ENCODE data around the gene EPHB2.
"Not testable (repeated sequence)": the region's sequence is repeated elsewhere in the genome, so short reads cannot be mapped to it uniquely, and the experiment has no call there.

Gene EPHB2

DNA sequence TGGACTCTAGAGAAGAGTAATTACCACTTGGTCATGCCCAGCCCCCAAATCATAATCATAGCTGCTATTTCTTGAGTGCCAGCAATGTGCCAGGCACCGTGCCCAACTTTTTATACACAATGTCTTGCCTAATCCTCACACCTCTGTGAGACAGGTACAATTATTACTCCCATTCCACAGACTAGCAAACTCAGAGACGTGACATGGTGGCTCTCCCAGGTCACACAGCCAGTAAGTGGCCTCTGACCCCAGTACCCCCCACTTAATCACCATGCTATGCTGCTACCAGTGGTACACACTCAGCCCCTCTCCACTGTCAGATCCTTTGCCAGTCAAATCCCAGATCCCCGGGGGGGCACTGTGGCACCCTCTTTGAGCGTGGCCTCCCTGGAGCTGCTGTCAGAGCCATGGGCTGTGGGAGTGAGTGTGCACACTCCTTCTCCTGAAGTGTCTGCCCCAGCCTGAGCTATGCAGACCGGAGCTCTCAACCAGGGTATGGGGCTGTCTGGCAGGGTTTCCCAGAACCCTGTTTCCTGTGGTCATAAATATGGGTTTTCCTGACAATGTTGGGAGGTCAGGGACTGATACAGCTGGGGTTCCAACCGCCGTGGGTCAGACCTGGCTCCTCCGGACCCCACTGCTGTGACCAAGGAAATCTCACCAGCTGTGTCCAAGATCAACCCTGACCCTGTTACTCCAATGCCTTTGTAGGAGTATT, 210.3 kb downstream of the EPHB2 start:
- no peak for DNase-seq

DNA sequence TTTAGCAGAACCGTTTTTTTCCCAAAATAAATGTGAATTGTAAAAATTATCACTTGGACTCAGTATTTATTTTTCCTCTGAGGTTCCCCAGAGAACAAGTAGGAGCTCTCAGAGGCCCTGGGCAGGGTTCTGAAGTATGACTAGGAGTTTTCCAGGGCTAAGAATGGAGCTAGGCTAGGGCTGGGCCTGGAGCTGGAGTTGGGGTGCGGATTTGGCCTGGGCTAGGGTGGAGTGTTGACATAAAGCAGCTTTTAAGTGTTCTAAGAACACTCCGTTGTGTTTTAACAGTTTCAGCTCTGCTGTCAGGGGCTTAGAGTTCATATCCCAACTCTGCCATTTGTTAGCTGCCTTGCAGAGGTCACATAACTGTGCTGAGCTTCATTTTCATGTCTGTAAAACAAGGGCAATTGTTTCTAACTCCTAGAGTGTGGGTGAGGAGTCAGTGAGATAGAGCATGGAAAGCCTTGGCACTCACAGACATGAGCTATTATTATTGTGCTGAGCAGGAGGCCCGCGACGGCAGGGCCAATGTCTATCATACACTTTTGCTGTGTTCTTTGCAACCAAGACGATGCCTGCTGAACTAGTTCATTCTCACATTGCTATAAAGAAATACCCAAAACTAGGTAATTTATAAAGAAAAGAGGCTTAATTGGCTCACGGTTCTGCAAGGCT, 210.9 kb downstream of the EPHB2 start:
- DNase-seq = no peak

DNA sequence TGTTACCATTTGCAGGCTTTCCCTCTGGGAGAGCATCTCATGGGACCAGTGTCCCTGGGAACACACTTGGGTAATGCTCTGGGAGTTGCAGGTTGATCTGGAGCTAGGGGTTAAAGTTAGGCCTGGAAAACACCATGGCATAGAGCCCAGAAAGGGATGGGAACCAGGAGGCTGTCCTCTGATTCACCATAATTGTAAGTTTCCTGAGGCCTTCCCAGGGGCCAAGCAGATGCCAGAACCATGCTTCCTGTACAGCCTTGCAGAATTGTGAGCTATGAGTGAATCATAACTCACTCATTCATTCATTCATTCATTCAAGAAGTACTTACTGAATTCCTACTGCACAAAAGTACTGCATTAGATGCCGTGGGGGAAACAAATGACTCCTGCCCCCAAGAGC, 212.0 kb downstream of the EPHB2 start:
- no peak for DNase-seq

DNA sequence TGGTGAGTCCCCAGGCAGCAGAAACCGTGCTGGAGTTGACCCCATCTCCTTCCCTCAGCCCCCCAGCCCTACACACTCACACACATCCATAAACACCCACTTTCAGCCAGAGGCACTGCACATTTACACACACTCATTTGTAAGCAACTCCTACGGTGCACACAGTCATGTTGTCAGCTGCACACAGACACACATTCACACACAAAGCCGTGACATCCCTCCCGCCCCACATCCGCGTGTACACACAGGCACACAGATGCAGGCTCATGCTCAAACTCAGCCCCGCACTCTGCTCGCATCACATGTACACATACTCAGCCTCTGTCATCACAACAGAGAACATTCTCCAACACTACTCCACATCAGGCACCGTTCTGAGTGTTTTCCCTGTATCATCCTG, 214.5 kb downstream of the EPHB2 start:
- DNase-seq = no peak

DNA sequence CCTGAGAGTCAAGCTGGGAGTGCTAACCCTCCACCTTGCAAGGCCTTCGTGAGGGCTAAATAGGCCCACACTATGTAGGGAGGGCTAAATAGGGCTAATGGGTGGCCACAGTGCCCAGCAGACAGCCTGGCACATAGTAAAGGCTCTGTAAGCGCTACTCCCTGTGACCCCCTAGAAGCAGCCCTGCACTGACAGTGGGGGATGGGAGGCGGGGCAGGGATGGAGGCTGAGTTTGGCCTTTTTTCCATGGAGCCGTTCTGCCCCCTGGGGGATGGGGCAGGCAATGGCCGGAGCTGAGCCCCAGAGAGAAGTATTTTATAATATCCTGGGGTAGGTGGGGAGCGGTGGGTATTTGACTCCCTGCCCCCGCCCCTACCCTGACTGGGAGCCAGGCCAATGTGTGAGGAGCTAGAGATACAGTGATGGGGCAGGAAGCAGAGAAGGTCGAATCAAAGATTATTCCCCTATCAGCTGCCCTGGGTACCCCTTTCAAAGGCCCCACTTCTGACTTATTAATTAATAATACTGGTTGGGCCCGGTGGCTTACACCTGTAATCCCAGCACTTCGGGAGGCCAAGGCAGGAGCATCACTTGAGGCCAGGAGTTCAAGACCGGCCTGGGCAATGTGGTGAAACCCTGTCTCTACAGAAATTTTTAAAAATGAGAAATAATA, 219.7 kb downstream of the EPHB2 start:
- no peak for DNase-seq

DNA sequence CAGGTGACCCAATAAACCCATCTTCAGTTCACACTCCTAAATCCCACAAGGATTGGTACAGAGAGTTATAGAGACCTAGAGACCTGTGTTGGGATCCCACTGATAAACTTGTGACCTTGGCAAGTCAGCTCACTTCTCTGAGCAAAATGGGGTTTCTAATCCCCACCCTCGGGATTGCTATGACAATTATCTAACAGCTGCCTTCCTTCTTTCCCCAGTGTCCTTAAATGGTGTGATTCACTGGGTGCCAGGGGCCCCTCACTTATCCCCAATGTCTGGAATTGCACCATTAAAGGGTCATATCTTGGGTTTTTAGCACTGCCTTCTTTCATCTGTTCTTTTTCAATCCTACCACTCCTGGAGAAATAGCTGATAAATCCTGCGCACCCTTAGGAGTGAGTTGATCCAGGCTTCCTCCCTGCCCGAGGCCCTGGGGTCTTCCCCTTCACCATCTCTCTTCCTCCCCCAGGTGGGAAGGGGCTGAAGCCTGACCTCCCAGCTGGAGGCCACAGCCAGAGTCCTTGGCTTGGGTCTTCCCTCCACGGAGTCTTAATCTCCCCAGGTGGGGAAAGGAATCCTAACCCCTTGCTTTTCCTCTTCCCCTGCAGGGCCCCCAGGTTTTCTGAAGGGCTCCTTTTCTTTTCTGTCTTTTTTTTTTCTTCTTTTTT, 222.3 kb downstream of the EPHB2 start:
- DNase-seq = no peak

DNA sequence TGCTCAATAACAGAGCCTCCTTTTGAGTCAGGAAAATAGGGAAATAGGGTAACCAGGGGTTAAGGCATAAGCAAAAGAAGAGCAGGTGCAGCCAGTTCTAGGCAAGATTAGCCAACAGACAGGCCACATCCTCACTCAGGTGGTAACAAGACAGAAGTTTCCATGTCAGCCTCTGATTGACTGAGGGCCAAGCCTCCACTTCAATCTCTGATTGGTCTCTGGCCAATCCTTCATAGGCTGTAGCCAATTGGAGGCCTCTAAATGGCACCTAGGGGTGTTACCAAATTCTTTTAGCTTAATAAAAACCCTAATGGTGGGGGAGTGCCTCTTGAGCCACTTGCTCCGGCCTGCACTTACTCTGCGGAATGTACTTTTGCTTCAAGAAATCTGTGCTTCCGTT, 224.8 kb downstream of the EPHB2 start:
- DNase-seq = no peak

DNA sequence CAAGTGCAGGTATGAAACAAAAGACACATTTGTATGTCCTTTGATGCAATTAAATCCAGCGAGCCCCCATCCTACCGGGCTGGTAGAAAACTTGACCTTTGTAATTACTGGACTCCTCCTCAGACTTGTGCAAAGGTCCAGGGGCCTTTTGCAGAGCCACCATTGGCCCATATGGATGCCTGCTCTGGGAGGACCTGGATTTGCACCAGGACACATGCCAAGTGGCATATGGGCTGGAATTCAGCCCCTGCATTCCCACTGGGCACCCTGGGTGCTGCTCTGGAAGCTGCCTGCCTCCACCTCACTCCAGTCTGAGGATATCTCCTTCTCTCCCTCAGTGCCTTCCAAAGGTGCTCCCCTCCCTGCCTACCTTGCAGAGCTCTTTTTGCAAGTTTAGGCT, 226.0 kb downstream of the EPHB2 start:
- no peak for DNase-seq

DNA sequence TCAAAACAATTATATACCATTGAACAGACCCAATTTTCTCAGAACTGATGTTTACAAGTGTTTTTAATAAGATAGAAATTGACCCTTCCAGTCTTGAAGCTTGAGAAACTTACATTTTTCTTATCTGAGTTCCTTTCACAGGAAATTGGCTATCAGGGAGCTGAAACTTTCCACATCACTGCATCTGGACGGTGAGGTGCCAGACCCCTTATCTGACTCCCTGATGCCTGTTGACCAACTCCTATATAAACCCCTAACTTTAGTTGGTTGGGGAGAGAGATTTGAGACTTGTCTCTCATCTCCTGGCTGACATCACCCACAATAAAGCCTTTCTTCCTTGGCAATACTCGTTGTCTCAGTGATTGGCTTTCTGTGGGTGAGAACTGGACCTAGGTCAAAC, 230.6 kb downstream of the EPHB2 start:
- DNase-seq = no peak

DNA sequence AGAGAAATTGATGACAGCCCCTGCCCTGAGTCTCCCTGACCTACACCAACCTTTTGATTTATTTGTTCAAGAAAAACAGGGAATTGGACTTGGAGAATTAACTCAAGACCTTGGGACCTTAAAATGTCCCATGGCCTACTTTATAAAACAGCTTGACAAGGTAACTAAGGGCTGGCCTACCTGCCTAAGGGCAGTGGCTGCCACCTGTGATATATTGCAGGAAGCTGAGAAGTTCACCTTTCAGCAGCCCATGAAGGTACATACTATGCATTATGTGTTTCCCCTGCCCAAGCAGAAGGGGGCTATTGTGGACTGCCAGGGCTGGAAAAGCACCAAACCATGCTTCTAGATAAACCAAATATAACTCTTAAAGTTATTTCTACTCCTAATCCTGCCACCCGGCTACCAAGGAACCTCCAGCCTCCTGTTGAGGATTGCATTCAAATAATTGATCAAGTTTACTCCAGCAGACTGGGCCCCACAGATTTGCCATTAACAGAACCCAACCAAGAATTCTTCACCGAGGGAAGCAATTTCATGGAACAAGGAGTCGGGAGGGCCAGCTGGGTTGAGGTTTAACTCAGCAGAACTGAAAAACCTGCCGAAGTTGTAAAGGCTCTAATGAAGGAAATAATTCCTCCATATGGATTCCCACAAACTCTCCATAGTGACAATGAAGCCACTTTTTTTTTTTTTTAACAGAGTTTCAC, 233.9 kb downstream of the EPHB2 start:
- no peak for DNase-seq

DNA sequence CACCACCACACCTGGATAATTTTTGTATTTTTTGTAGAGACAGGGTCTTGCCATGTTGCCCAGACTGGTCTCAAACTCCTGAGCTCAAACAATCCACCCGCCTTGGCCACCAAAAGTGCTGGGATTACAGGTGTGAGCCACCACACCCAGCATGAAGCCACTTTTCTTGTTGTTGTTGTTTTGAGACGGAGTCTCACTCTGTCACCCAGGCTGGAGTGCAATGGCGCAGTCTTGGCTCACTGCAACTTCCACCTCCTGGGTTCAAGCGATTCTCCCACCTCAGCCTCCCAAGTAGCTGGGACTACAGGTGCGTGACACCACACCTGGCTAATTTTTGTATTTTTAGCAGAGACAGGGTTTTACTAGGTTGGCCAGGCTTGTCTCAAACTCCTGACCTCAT, 234.5 kb downstream of the EPHB2 start:
- DNase-seq = not testable (repeated sequence)

DNA sequence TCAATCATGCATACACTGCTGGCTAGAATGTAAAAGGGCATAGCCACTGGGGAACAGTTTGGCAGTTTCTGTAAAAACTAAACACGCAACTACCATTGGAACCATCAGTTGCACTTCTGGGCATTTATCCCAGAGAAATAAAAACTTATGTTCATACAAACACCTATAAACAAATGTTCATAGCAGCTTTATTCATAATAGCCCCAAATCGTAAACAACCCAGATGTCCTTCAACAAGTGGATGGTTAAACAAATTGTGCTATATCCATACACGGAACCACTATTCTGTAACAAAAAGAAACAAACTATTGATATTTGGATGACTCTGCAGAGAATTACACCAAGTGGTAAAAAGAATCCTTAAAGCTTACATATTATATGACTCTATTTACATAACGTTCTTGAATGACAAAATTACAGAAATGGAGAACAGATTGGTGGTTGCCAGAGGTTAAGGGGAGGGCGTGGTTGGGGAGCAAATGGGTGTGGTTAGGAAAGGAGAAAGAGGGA, 239.2 kb downstream of the EPHB2 start:
- DNase-seq = no peak

DNA sequence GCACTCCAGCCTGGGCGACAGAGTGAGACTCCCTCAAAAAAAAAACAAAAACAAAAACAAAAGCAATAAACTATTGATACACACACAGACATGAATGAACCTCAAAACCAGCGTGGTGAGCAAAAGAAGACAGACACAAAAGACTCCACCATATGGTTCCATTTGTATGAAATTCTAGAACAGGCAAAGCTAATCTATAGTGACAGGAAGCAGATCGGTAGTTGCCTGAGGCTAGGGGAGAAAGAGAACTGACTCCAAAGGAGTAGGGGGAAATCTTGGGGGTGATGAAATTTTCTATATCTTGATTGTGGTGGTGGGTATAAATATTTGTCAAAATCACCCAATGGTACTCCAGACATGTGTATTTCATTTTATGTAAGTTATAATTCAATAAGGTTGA, 241.2 kb downstream of the EPHB2 start:
- DNase-seq = no peak

DNA sequence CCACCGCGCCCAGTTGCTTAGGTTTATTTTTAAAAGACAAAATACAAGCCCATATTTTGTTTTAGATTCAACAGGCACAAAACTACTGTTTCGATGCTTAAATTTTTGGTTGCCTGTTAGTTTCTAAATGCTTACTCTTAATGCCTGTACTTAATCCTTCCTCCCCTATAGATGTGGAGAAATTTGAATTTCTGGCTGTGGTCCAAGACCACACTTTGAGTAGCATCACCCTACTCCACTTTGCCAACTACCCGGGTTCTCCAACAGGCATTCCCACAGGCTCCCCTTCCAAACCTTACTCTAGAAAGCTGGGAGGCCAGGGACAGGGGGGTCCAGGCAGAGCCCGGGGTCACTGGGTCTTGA, 242.0 kb downstream of the EPHB2 start:
- DNase-seq = no peak

DNA sequence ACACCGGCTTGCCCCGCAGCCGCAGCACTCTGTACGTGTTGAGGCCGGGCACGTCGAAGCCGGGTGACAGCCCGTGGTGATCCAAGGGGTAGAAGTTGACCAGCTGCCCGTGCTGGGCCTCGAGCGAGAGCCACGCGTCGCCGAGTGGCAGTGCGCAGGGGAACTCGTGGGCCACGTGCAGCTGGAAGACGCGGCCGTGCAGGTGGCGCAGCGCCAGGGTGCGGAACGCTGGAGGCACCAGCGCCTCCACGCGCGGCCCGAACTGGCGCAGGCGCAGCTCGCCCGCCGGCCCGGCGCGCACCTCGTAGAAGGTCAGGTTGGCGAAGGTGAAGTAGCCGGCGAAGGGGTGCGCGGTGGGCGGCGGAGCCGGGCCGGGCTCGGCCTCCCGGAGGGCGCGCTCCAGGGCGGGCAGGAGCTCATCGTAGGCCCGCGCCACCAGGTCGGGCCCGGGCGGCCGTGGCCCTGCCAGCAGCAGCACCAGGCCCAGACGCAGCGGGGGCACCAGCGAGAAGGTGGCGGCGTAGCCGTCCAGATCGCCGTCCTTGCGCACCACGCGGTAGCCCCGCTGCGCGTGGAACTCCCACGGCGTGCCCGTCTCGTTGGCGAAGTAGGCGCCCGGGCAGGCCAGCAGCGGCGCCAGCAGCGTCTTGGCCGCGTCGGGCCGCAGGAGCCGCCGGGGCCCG, 242.6 kb downstream of the EPHB2 start:
- DNase-seq = no peak

DNA sequence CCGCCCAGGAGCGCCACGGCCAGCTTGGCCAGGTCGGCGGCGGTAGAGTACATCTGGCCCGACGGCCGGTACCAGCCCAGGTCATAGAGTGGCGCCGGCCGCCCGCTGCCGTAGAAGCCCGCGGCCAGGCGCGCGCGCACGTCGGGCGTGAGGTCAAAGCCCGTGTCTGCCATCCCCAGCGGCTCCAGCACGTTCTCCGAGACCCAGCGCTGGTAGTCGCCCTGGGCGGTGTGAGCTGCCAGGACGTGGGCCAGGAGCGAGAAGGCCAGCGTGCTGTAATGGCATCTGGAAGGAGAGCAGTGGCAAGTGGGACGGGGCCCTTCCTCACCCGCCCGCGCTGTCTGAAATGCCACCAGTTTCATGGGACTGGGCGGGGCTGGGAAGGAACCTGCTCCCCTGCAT, 243.1 kb downstream of the EPHB2 start:
- DNase-seq = no peak

DNA sequence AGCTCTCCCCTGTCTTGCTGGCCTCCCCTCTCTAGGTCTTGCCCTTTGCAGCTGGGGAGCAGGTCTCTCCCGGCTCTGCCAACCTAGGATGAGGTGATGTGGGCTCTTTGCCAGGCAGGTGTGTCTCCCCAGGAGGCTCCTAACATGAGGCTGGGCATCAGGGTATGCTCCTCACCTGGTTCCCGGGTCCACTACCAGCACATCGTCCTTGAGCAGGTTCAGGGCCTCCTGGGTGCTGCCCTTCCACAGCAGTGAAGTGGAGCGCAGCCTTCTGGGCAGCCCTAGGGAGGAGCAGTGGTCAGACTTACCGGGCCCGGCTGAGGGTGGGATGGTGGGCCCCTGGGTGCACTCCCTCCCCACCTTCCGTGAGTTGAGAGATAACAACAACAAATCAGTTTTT, 244.5 kb downstream of the EPHB2 start:
- no peak for DNase-seq

DNA sequence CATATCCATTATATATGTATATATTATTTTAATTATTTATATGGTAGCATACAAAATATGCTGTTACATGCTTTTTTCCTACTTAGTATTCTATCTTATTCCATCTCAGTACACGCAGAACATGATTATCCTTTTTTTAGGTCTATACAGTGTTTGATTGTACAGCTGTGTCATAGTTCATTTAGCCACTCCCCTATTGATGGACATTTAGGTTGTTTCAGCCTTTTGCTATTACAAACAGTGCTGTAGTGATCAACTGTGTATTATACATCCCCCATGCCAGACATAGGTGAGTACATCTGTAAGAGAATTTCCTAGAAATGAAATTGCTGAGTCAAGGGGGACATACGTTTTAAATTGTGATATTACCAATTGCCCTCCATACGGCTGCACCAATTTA, 246.4 kb downstream of the EPHB2 start:
- no peak for DNase-seq

DNA sequence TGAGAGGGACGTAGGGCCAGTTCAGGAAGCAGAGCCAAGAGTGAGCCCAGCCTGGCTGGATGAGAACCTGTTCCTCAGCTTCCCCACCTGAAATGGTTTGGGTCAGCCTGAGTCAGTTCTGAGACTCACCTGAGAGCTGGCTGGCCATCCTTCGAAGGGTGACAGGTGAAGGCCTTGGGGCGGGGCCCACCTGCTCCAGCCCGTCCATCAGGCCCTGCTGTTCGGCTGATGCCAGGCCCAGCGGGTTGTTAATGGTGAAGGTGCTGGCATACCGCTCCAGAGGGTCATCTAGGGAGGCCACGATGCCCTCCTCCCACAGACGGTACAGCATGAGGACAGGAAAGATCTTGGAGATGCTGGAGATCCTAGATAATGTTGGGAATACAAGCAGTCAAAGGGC, 247.9 kb downstream of the EPHB2 start:
- DNase-seq = no peak

DNA sequence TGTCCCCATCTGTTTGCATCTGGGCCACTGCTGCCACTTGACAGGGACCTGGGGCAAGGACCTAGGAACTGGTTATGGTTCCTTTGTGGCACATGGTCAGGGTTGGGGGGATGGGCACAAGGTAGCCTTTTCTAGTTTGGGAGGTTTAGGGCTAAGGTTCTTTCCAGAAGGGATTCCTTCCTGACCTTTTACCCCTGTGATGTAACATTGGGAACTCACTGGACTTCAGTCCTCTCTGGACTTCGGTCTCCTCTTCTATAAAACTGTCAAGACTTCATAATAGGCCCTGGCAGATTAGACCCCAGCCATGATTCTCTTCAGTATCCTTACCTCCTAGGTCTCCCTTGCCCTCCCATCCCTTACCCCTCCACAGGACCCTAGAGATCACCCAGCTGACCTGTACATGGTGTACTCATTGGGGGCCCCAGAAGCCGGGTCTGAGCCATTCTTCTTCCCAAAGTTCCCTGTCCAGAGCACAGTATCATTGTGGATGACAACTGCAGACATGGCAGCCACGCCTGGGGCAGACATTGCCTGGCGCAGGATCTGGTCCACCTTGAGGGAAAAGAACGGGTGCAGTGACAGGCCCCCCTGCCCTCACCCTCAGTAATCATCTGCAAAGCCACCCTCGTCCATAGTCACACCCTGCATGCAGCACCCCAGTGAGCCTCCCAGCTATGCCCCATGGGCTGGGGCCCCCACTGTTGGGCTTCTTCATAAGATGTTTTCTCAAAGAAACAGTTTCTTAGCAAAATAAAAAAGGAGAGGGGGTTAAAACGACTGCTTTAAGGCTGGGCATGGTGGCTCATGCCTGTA, 249.1 kb downstream of the EPHB2 start:
- DNase-seq = no peak

DNA sequence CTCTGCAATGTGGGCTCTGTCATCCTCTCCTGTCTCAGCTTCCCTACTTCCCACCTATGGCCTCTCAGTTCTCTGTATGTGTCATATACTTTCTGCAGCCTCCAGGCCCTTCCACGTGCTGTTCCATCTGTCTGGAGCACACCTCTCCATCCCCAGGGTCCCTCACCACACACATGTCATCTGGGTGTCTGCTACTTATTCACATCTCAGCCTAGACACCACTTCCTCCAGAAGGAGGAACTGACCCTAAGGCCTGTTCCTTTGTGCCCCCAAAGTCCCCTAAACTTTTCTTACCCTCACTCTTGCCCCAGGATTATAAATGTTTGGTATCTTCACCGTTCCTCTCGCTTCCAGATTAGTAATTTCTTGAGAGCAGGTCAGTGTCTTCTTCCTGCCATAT, 251.9 kb downstream of the EPHB2 start:
- no peak for DNase-seq

All from NCI-H524 treated with DMSO at 0.1 percent for 48 hours (cell line).